HUES64 (cell line): ENCODE data around the gene CPA5.

ENCODE experiments used
- H3K27ac ChIP-seq: 2 replicates; pipeline ENCODE4 v1.7.0; 2013; ENCODE audit warnings: low read depth, low read length, inconsistent platforms
- H3K27me3 ChIP-seq: 2 replicates; pipeline ENCODE4 v1.6.1; 2013; ENCODE audit warnings: mild to moderate bottlenecking, low read length; ENCODE audit not compliant: insufficient read depth
- H3K36me3 ChIP-seq: 2 replicates; pipeline ENCODE4 v1.6.1; 2013; ENCODE audit warnings: mild to moderate bottlenecking, low read length; ENCODE audit not compliant: insufficient read depth
- H3K4me1 ChIP-seq: 2 replicates; pipeline ENCODE4 v1.6.1; 2013; ENCODE audit warnings: mild to moderate bottlenecking, low read length, moderate library complexity; ENCODE audit not compliant: insufficient read depth
- H3K4me3 ChIP-seq: 2 replicates; pipeline ENCODE4 v1.5.1; 2013; ENCODE audit warnings: mild to moderate bottlenecking, low read length, moderate library complexity
- H3K9ac ChIP-seq: 2 replicates; pipeline ENCODE4 v1.6.1; 2013; ENCODE audit warnings: mild to moderate bottlenecking, low read depth, low read length
- H3K9me3 ChIP-seq: 2 replicates; pipeline ENCODE4 v1.6.1; 2013; ENCODE audit warnings: low read depth, low read length; ENCODE audit not compliant: insufficient read depth
- WGBS: fragments of 150-250, 120-280 bp; methylation state at CpG from one replicate; pipeline ENCODE4 v1.1.7; 2013; ENCODE audit warnings: missing lambda C conversion rate; 5-methylcytosine and 5-hydroxymethylcytosine counted together

Gene CPA5

GRCh38 chr7:130334274-130334673 lies 10.3 kb upstream of the CPA5 start:
- H3K36me3 ChIP-seq, result no peaks in the 10 kb centered on the region
- 94% methylated on average over 6 of the region's 6 CpGs for WGBS
- H3K4me1 ChIP-seq, result peaks cover 15% of the 10 kb centered on the region
- H3K4me3 ChIP-seq, result no peak overlapping the region
- H3K9ac ChIP-seq, result no peak overlapping the region
- no peaks in the 10 kb centered on the region for H3K27me3 ChIP-seq
- no peak overlapping the region for H3K27ac ChIP-seq
- H3K9me3 ChIP-seq, result no peaks in the 10 kb centered on the region

- Histone ChIP-seq H3K9ac (no peak overlapping the region), H3K36me3 (no peaks in the 10 kb centered on the region), H3K27me3 (no peaks in the 10 kb centered on the region), H3K9me3 (no peaks in the 10 kb centered on the region), H3K4me1 (peaks cover 15% of the 10 kb centered on the region), H3K27ac (no peak overlapping the region), H3K4me3 (no peak overlapping the region)
- WGBS, result 95% methylated on average over 6 of the region's 6 CpGs
Observed at GRCh38 chr7:130337410-130337971, 7.1 kb upstream of the CPA5 start.

GRCh38 chr7:130338233-130338632 lies 6.4 kb upstream of the CPA5 start:
- H3K27me3 ChIP-seq, result no peaks in the 10 kb centered on the region
- H3K27ac ChIP-seq, result peak overlapping the region; percentile 48; the same call in 1 of the 2 replicates
- no peaks in the 10 kb centered on the region for H3K9me3 ChIP-seq
- peaks cover 15% of the 10 kb centered on the region for H3K4me1 ChIP-seq
- no peak overlapping the region for H3K9ac ChIP-seq
- H3K36me3 ChIP-seq, result no peaks in the 10 kb centered on the region
- no peak overlapping the region for H3K4me3 ChIP-seq
- 62% methylated on average over 3 of the region's 3 CpGs for WGBS

GRCh38 chr7:130341882-130342281 lies 2.7 kb upstream of the CPA5 start:
- peaks cover 29% of the 10 kb centered on the region for H3K4me1 ChIP-seq

GRCh38 chr7:130342701-130343380 lies 1.8 kb upstream of the CPA5 start:
- Histone ChIP-seq H3K27me3 (no peaks in the 10 kb centered on the region), H3K9me3 (no peaks in the 10 kb centered on the region)
- WGBS, result 98% methylated on average over 3 of the region's 3 CpGs

More at GRCh38 chr7:130341882-130342281, 2.7 kb upstream of the CPA5 start:
- no peak overlapping the region for H3K27ac ChIP-seq
- H3K36me3 ChIP-seq, result no peaks in the 10 kb centered on the region
- no peak overlapping the region for H3K9ac ChIP-seq
- H3K9me3 ChIP-seq, result no peaks in the 10 kb centered on the region
- WGBS, result 100% methylated on average over 2 of the region's 4 CpGs
- no peak overlapping the region for H3K4me3 ChIP-seq
- no peaks in the 10 kb centered on the region for H3K27me3 ChIP-seq

GRCh38 chr7:130345136-130345535 lies 520 bp downstream of the CPA5 start:
- 18% methylated on average over 8 of the region's 8 CpGs for WGBS
- H3K4me1 ChIP-seq, result peaks cover 16% of the 10 kb centered on the region
- no peak overlapping the region for H3K4me3 ChIP-seq
- H3K9me3 ChIP-seq, result no peaks in the 10 kb centered on the region
- H3K27ac ChIP-seq, result no peak overlapping the region
- H3K27me3 ChIP-seq, result no peaks in the 10 kb centered on the region
- no peak overlapping the region for H3K9ac ChIP-seq
- no peaks in the 10 kb centered on the region for H3K36me3 ChIP-seq

More at GRCh38 chr7:130342701-130343380, 1.8 kb upstream of the CPA5 start:
- H3K4me1 ChIP-seq, result peaks cover 26% of the 10 kb centered on the region
- H3K36me3 ChIP-seq, result no peaks in the 10 kb centered on the region
- no peak overlapping the region for H3K27ac ChIP-seq
- H3K4me3 ChIP-seq, result no peak overlapping the region
- H3K9ac ChIP-seq, result no peak overlapping the region

GRCh38 chr7:130345725-130346124 lies 1.1 kb downstream of the CPA5 start:
- WGBS, result 90% methylated on average over 4 of the region's 5 CpGs
- Histone ChIP-seq H3K27ac (no peak overlapping the region), H3K4me1 (peaks cover 22% of the 10 kb centered on the region), H3K9me3 (no peaks in the 10 kb centered on the region), H3K4me3 (no peak overlapping the region), H3K36me3 (no peaks in the 10 kb centered on the region), H3K9ac (no peak overlapping the region), H3K27me3 (no peaks in the 10 kb centered on the region)

- Histone ChIP-seq H3K4me3 (no peak overlapping the region), H3K27me3 (no peaks in the 10 kb centered on the region), H3K9ac (no peak overlapping the region), H3K27ac (no peak overlapping the region), H3K4me1 (peaks cover 28% of the 10 kb centered on the region), H3K36me3 (no peaks in the 10 kb centered on the region), H3K9me3 (no peaks in the 10 kb centered on the region)
- whole genome bisulfite sequencing, result 90% methylated on average over 10 of the region's 10 CpGs
Observed at GRCh38 chr7:130346177-130346905, 1.7 kb downstream of the CPA5 start.

GRCh38 chr7:130346941-130347340 lies 2.3 kb downstream of the CPA5 start:
- Histone ChIP-seq H3K4me1 (peaks cover 34% of the 10 kb centered on the region), H3K9ac (no peak overlapping the region), H3K27me3 (no peaks in the 10 kb centered on the region), H3K9me3 (no peaks in the 10 kb centered on the region), H3K36me3 (no peaks in the 10 kb centered on the region), H3K4me3 (no peak overlapping the region), H3K27ac (no peak overlapping the region)
- 88% methylated on average over 12 of the region's 12 CpGs for WGBS

GRCh38 chr7:130349911-130350782 lies 5.5 kb downstream of the CPA5 start:
- Histone ChIP-seq H3K9ac (no peak overlapping the region), H3K36me3 (no peaks in the 10 kb centered on the region), H3K9me3 (no peaks in the 10 kb centered on the region), H3K4me3 (no peak overlapping the region), H3K4me1 (peaks cover 38% of the 10 kb centered on the region), H3K27me3 (no peaks in the 10 kb centered on the region), H3K27ac (no peak overlapping the region)
- WGBS, result 47% methylated on average over 15 of the region's 16 CpGs
